PC-3 (cell line): Measurements from ENCODE around the gene ACTN1. TPM values are rescaled to one million over a fixed set of nuclear protein-coding genes. Genes with fewer than 3 reads are reported as not detected.
A peak's percentile ranks its signal among the peaks of the same experiment; 100 is the strongest.

Experiments
- ATAC-seq: fragments of 200-7000 bp; cut with Tn5 transposase; 2 replicates; pipeline ENCODE4 v1.9.1; 2020; ENCODE audit warnings: mild to moderate bottlenecking, moderate library complexity
- BruUV-seq: library from RNA; stranded (reverse); fragments of 400-500 nt; replicated peaks from 2 replicates; lab custom pipeline; 2021; lab: Mats Ljungman, UMichigan
- CTCF ChIA-PET: fragments of 300-600 bp; sonication (Branson Sonifier 250); formaldehyde crosslinking; loops from one replicate; lab custom pipeline; 2022; ENCODE audit warnings: antibody characterized with exemption; lab: Charles Lee
- POLR2A ChIA-PET: fragments of 300-600 bp; sonication (Branson Sonifier 250); formaldehyde crosslinking; loops from one replicate; lab custom pipeline; 2022; ENCODE audit warnings: antibody characterized with exemption; ENCODE audit not compliant: unreplicated experiment; lab: Charles Lee
- DNase-seq: peaks from one replicate; pipeline ENCODE4 v3.0.0-alpha.2; 2015
- H2AFZ ChIP-seq: fragments of 300-600 bp; sonication (generic); 2 replicates; pipeline ENCODE4 v1.6.0; 2016; ENCODE audit warnings: antibody characterized with exemption, low read length
- H3F3A ChIP-seq: fragments of 300-600 bp; sonication (generic); one replicate; pipeline ENCODE4 v1.6.0; 2017; ENCODE audit warnings: antibody characterized with exemption, low read length, control low read depth, mild to moderate bottlenecking; ENCODE audit not compliant: unreplicated experiment
- H3K27ac ChIP-seq: fragments of 300-600 bp; sonication (generic); 2 replicates; pipeline ENCODE4 v1.5.1; 2016; ENCODE audit warnings: mild to moderate bottlenecking, low read length
- H3K27me3 ChIP-seq: fragments of 300-600 bp; sonication (generic); 2 replicates; pipeline ENCODE4 v1.6.1; 2016; ENCODE audit warnings: low read length, mixed read lengths
- H3K36me3 ChIP-seq: fragments of 300-600 bp; sonication (generic); 2 replicates; pipeline ENCODE4 v1.6.1; 2016; ENCODE audit warnings: low read depth, mixed run types, low read length, mixed read lengths
- H3K4me1 ChIP-seq: fragments of 300-600 bp; sonication (generic); 2 replicates; pipeline ENCODE4 v1.5.1; 2016; ENCODE audit warnings: low read length; ENCODE audit not compliant: insufficient read depth
- H3K4me2 ChIP-seq: fragments of 300-600 bp; sonication (generic); 2 replicates; pipeline ENCODE4 v1.6.0; 2016; ENCODE audit warnings: low read length
- H3K4me3 ChIP-seq: fragments of 300-600 bp; sonication (generic); 2 replicates; pipeline ENCODE4 v1.5.1; 2016; ENCODE audit warnings: mild to moderate bottlenecking, low read length, mixed read lengths
- H3K79me2 ChIP-seq: fragments of 300-600 bp; sonication (generic); 2 replicates; pipeline ENCODE4 v1.6.1; 2017; ENCODE audit warnings: low read length, mixed read lengths
- H3K9ac ChIP-seq: fragments of 300-600 bp; sonication (generic); 2 replicates; pipeline ENCODE4 v1.6.0; 2016; ENCODE audit warnings: mild to moderate bottlenecking, low read length
- H3K9me2 ChIP-seq: fragments of 300-600 bp; sonication (generic); replicated peaks from 2 replicates; pipeline ENCODE4 v1.6.1; 2016; ENCODE audit warnings: mixed run types, low read length, mixed read lengths
- H3K9me3 ChIP-seq: fragments of 300-600 bp; sonication (generic); 2 replicates; pipeline ENCODE4 v1.6.1; 2016; ENCODE audit warnings: low read length, mixed read lengths
- H4K20me1 ChIP-seq: fragments of 300-600 bp; sonication (generic); 2 replicates; pipeline ENCODE4 v1.6.1; 2016; ENCODE audit warnings: low read length, mixed read lengths
- CTCF ChIP-seq: fragments of 300-600 bp; sonication (generic); conservative IDR thresholded peaks from 2 replicates; pipeline ENCODE4 v1.5.1; 2017; ENCODE audit warnings: antibody characterized with exemption, low read depth, mild to moderate bottlenecking, low read length
- EZH2 ChIP-seq: fragments of 300-600 bp; sonication (generic); IDR thresholded peaks from one replicate; pipeline ENCODE4 v1.6.1; 2017; ENCODE audit warnings: antibody characterized with exemption, mild to moderate bottlenecking, low read length; ENCODE audit not compliant: unreplicated experiment
- EZH2phosphoT487 ChIP-seq: fragments of 300-600 bp; sonication (generic); IDR thresholded peaks from 2 replicates; pipeline ENCODE4 v1.6.1; 2018; ENCODE audit warnings: mild to moderate bottlenecking, antibody characterized with exemption, low read length, borderline replicate concordance
- intact Hi-C: fragments of 100-400 bp; cut with micrococcal nuclease; formaldehyde crosslinking; loops from 2 replicates; pipeline ENCODE4 v1.9.0; 2023
- total RNA-seq: library from RNA; depleted of rRNA; stranded (reverse); fragments of >200 nt; gene quantifications from 2 replicates; pipeline ENCODE4 v1.2.3, GENCODE V29; 2014

The ACTN1 gene
- total RNA-seq, 1 experiment from 2014 or later, result 303 TPM

- peak overlapping the region; percentile 7; the same call in 1 of the 2 replicates for H3K4me2 ChIP-seq
Measured at GRCh38 chr14:68965261-68965761, 13.8 kb downstream of the ACTN1 start.

GRCh38 chr14:68964300-68965093, 14.6 kb downstream of the ACTN1 start:
- H3K4me3 ChIP-seq, result no peak overlapping the region
- ChIA-PET POLR2A (interaction anchor here (0.5 kb wide), 1 partner anchor 45 kb away, joined by 3 read pairs; no protein-coding TSS in a partner anchor), CTCF (no interaction called here)
- no peak overlapping the region for H3K4me2 ChIP-seq
- H3K27ac ChIP-seq, result no peak overlapping the region
- H3K9me3 ChIP-seq, result no peaks in the 10 kb centered on the region
- intact Hi-C loops, result no loop called here
- TF ChIP-seq EZH2phosphoT487 (no peak), EZH2 (no peak), CTCF (no peak)
- no peaks in the 10 kb centered on the region for H3K27me3 ChIP-seq
- no peaks in the 10 kb centered on the region for H3F3A ChIP-seq
- no peak overlapping the region for H3K9ac ChIP-seq
- no peak overlapping the region for H2AFZ ChIP-seq
- BruUV-seq, result no TSS peak
- H3K9me2 ChIP-seq, result no peaks in the 10 kb centered on the region
- H3K36me3 ChIP-seq, result peaks cover 55% of the 10 kb centered on the region
- peaks cover 100% of the 10 kb centered on the region for H4K20me1 ChIP-seq
- ATAC-seq, result no peak
- peaks cover 100% of the 10 kb centered on the region for H3K79me2 ChIP-seq
- no peak for DNase-seq
- H3K4me1 ChIP-seq, result peaks cover 55% of the 10 kb centered on the region

More at GRCh38 chr14:68965261-68965761, 13.8 kb downstream of the ACTN1 start:
- Histone ChIP-seq H3K4me3 (no peak overlapping the region), H4K20me1 (peaks cover 100% of the 10 kb centered on the region), H3K9me3 (no peaks in the 10 kb centered on the region), H3K79me2 (peaks cover 100% of the 10 kb centered on the region), H3K9me2 (no peaks in the 10 kb centered on the region), H3K36me3 (peaks cover 49% of the 10 kb centered on the region), H3K9ac (no peak overlapping the region), H3K27me3 (no peaks in the 10 kb centered on the region), H3F3A (no peaks in the 10 kb centered on the region), H3K4me1 (peaks cover 59% of the 10 kb centered on the region), H3K27ac (no peak overlapping the region), H2AFZ (no peak overlapping the region)
- ChIA-PET POLR2A (interaction anchor here (0.5 to 0.6 kb wide), 2 partner anchors 41 to 44 kb away, joined by 3 read pairs; no protein-coding TSS in a partner anchor), CTCF (no interaction called here)
- TF ChIP-seq EZH2phosphoT487, result no peak
- TF ChIP-seq EZH2, result no peak
- TF ChIP-seq CTCF, result no peak
- intact Hi-C loops, result no loop called here
- BruUV-seq, result no TSS peak
- ATAC-seq (peak; percentile 31), DNase-seq (peak; percentile 56)

GRCh38 chr14:68962681-68963080, 16.4 kb downstream of the ACTN1 start:
- CTCF ChIA-PET, result interaction anchor here (1.0 kb wide), 1 partner anchor 145 kb away, joined by 3 read pairs; no protein-coding TSS in a partner anchor
- POLR2A ChIA-PET, result no interaction called here
- H3K27ac ChIP-seq, result peak overlapping the region; percentile 57

More at GRCh38 chr14:68962681-68963080, 16.4 kb downstream of the ACTN1 start:
- Histone ChIP-seq H3K4me3 (no peak overlapping the region), H4K20me1 (peaks cover 100% of the 10 kb centered on the region), H3K79me2 (peaks cover 100% of the 10 kb centered on the region), H3K9ac (no peak overlapping the region), H3K27me3 (no peaks in the 10 kb centered on the region), H3F3A (no peaks in the 10 kb centered on the region), H2AFZ (no peak overlapping the region), H3K9me2 (no peaks in the 10 kb centered on the region), H3K4me2 (no peak overlapping the region), H3K36me3 (peaks cover 51% of the 10 kb centered on the region), H3K9me3 (no peaks in the 10 kb centered on the region), H3K4me1 (peaks cover 58% of the 10 kb centered on the region)
- no peak for DNase-seq
- intact Hi-C loops, result no loop called here
- peak; percentile 1; the same call in 1 of the 2 replicates for ATAC-seq
- BruUV-seq, result no TSS peak
- no peak for TF ChIP-seq CTCF
- no peak for TF ChIP-seq EZH2
- TF ChIP-seq EZH2phosphoT487, result no peak
